ENCODE measurements around the gene TMEM108. TPM values are rescaled to one million over a fixed set of nuclear protein-coding genes. Genes with fewer than 3 reads are reported as not detected.

The TMEM108 gene
- total and polyA plus RNA-seq, 2 experiments from 2014 or later: 7.4 to 15.3 TPM

DNA sequence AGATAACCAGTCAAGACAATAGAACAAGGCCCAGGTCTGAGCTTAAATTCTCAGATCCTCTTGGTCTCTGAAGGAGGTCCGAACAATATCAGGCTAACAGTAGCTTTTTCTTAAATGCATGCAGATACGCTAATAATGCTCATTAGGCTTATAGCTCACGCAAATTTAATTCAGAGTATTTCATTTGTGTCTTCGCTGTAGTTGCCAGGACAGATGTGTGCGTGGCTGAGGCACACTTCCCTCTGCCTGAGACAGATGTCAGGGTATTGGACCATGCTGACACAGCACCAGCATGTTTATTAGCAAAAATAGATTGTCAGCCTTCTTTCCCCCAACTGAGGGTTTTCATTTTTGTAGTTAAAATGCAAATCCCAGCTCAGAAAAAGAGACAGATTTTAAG lies 258.8 kb downstream of the TMEM108 start (continued):
- TF ChIP-seq ZNF462 (CRISPR knock-in tag; IDR thresholded peaks at IDR 0.05): no peak
- TF ChIP-seq, protein P1, sequence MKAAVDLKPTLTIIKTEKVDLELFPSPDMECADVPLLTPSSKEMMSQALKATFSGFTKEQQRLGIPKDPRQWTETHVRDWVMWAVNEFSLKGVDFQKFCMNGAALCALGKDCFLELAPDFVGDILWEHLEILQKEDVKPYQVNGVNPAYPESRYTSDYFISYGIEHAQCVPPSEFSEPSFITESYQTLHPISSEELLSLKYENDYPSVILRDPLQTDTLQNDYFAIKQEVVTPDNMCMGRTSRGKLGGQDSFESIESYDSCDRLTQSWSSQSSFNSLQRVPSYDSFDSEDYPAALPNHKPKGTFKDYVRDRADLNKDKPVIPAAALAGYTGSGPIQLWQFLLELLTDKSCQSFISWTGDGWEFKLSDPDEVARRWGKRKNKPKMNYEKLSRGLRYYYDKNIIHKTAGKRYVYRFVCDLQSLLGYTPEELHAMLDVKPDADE (IDR thresholded peaks at IDR 0.05): no peak
- TF ChIP-seq JUNB (IDR thresholded peaks at IDR 0.05; ENCODE audit: unreplicated experiment): no peak
- TF ChIP-seq NANOG (IDR thresholded peaks at IDR 0.05; ENCODE audit: borderline replicate concordance): no peak

- no peaks in the 10 kb centered on the region for H3K36me3 ChIP-seq (ENCODE audit: insufficient read depth)
- Mint-ChIP-seq H3K27me3 (ENCODE audit: insufficient read depth, low read depth, poor library complexity) (no peaks in the 10 kb centered on the region), H3K9me3 (peaks cover 2% of the 10 kb centered on the region; the same call in 1 of the 3 replicates), H3K4me1 (peaks cover 10% of the 10 kb centered on the region), H3K4me3 (no peak overlapping the region), H3K27ac (no peak overlapping the region), H3K36me3 (ENCODE audit: low read depth) (peaks cover 6% of the 10 kb centered on the region; the same call in 2 of the 3 replicates)
- no peak overlapping the region for H3K27ac ChIP-seq (ENCODE audit: low read depth)
- H3K4me2 ChIP-seq: no peak overlapping the region
- H3K9me2 ChIP-seq (ENCODE audit: insufficient read depth): peaks cover 2% of the 10 kb centered on the region; the same call in 1 of the 2 replicates
- H3K4me1 ChIP-seq (ENCODE audit: insufficient read depth): no peaks in the 10 kb centered on the region
- H3K27me3 ChIP-seq (ENCODE audit: insufficient read depth): no peaks in the 10 kb centered on the region
- no peak for ATAC-seq
- no peak overlapping the region for H3K4me3 ChIP-seq
- H2AFZ ChIP-seq: no peak overlapping the region
- no peak for DNase-seq (ENCODE audit: low spot score)
- no peaks in the 10 kb centered on the region for H3F3A ChIP-seq (replicated peaks; ENCODE audit: low read depth)
- H3K79me2 ChIP-seq (replicated peaks; ENCODE audit: insufficient read depth): no peaks in the 10 kb centered on the region
- H4K20me1 ChIP-seq (replicated peaks; ENCODE audit: insufficient read depth): 0 out of 2 replicates have a peak, but pooled peaks cover 3% of the 10 kb centered on the region
- no peak for TF ChIP-seq EZH2phosphoT487 (IDR thresholded peaks at IDR 0.05; ENCODE audit: unreplicated experiment)
- no peak for TF ChIP-seq EZH2 (IDR thresholded peaks at IDR 0.05; ENCODE audit: low read depth, unreplicated experiment)
- TF ChIP-seq STAT1 (IDR thresholded peaks at IDR 0.05; ENCODE audit: unreplicated experiment): no peak
- no peak for TF ChIP-seq POLR2AphosphoS5 (IDR thresholded peaks at IDR 0.05; ENCODE audit: low read depth)
- TF ChIP-seq JUNB (IDR thresholded peaks at IDR 0.05; ENCODE audit: unreplicated experiment): no peak
- TF ChIP-seq CREB1 (CRISPR knock-in tag; IDR thresholded peaks at IDR 0.05; ENCODE audit: low read depth): no peak
- TF ChIP-seq ZNF331 (CRISPR knock-in tag; IDR thresholded peaks at IDR 0.05; ENCODE audit: low read depth): no peak
- no peak for TF ChIP-seq NANOG (IDR thresholded peaks at IDR 0.05; ENCODE audit: borderline replicate concordance)
These were observed 261.9 kb downstream of the TMEM108 start for GRCh38 chr3:133300102-133300501.
